ENCODE measurements around the gene GLT1D1.

The GLT1D1 gene

DNA sequence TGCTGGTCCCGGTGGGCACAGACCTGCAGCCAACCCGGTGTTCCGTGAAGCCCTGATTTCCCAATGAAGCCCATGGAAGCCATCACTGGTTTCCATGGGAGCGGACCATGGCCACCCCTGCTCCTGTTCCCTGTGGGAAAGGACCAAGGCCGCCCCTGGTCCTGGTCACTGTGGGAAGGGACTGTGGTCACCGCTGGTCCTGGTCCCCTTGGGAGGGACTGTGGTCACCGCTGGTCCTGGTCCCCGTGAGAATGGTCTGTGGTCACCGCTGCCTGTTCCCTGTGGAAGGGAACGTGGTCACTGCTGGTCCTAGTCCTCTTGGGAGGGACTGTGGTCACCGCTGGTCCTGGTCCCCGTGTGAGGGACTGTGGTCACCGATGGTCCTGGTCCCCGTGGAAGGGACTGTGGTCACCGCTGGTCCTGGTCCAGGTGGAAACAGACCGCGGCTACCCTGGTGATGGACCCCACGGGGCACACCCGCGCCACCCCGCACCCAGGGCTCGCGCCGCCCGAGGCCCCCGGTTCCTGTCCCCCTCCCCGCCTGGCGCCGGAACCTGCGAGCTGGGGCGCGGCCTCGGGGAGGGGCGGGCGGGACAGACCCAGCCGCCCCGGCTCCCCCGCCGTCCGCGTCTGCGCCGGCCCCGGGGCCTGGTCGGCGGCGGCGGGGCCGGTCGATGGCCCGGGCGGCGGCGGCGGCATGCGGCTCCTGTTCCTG is at the start of gene GLT1D1:
Gene GLT1D1, plus strand, starts transcription at position 594 of the 715 bp plus-strand sequence. Its CDS starts 104 bp downstream, at position 698.
- TF ChIP-seq TAF1 (IDR thresholded peaks at IDR 0.05; ENCODE audit: low read depth) (no peak), FOXM1 (IDR thresholded peaks at IDR 0.05; ENCODE audit: borderline replicate concordance, low read depth) (no peak), EP300 (IDR thresholded peaks at IDR 0.05; ENCODE audit: borderline replicate concordance) (no peak), CEBPB (IDR thresholded peaks at IDR 0.05) (no peak), NFIC (IDR thresholded peaks at IDR 0.05) (no peak), YY1 (IDR thresholded peaks at IDR 0.05; ENCODE audit: low read depth) (no peak), EGR1 (IDR thresholded peaks at IDR 0.05) (no peak), RAD21 (IDR thresholded peaks at IDR 0.05; ENCODE audit: low read depth) (no peak)
- TF ChIP-seq, protein P1, sequence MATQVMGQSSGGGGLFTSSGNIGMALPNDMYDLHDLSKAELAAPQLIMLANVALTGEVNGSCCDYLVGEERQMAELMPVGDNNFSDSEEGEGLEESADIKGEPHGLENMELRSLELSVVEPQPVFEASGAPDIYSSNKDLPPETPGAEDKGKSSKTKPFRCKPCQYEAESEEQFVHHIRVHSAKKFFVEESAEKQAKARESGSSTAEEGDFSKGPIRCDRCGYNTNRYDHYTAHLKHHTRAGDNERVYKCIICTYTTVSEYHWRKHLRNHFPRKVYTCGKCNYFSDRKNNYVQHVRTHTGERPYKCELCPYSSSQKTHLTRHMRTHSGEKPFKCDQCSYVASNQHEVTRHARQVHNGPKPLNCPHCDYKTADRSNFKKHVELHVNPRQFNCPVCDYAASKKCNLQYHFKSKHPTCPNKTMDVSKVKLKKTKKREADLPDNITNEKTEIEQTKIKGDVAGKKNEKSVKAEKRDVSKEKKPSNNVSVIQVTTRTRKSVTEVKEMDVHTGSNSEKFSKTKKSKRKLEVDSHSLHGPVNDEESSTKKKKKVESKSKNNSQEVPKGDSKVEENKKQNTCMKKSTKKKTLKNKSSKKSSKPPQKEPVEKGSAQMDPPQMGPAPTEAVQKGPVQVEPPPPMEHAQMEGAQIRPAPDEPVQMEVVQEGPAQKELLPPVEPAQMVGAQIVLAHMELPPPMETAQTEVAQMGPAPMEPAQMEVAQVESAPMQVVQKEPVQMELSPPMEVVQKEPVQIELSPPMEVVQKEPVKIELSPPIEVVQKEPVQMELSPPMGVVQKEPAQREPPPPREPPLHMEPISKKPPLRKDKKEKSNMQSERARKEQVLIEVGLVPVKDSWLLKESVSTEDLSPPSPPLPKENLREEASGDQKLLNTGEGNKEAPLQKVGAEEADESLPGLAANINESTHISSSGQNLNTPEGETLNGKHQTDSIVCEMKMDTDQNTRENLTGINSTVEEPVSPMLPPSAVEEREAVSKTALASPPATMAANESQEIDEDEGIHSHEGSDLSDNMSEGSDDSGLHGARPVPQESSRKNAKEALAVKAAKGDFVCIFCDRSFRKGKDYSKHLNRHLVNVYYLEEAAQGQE (IDR thresholded peaks at IDR 0.05; ENCODE audit: low read depth): no peak

DNA sequence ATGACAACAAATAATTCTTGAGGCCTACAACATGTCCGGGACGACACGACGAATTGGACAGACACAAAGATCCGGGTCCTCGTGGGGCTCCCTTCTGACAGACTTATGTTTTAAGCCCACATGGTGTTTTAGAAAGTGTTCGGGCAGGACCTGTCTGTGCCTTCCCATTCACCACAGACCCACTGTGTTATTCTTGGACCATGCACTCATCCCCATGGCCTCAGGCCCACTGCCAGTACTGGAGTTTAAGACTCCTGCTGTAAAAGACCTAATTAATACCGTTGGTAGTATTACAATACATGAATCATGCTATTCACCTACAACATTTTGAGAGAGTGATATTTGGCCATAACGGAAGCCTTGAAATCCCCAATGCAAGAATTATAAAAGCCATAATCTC is 49.5 kb upstream of the GLT1D1 start:
- TF ChIP-seq TAF1 (IDR thresholded peaks at IDR 0.05; ENCODE audit: low read depth) (no peak), FOXM1 (IDR thresholded peaks at IDR 0.05; ENCODE audit: borderline replicate concordance, low read depth) (no peak), TEAD4 (IDR thresholded peaks at IDR 0.05) (no peak), CEBPB (IDR thresholded peaks at IDR 0.05) (no peak), CREB1 (IDR thresholded peaks at IDR 0.05; ENCODE audit: low read depth) (no peak), NFIC (IDR thresholded peaks at IDR 0.05) (no peak), EGR1 (IDR thresholded peaks at IDR 0.05) (no peak), YY1 (IDR thresholded peaks at IDR 0.05; ENCODE audit: low read depth) (no peak), ZBTB7A (IDR thresholded peaks at IDR 0.05; ENCODE audit: low read depth) (no peak), RAD21 (IDR thresholded peaks at IDR 0.05; ENCODE audit: low read depth) (no peak), EP300 (IDR thresholded peaks at IDR 0.05; ENCODE audit: borderline replicate concordance) (no peak), TCF12 (IDR thresholded peaks at IDR 0.05; ENCODE audit: low read depth) (no peak)
- TF ChIP-seq, protein P2, sequence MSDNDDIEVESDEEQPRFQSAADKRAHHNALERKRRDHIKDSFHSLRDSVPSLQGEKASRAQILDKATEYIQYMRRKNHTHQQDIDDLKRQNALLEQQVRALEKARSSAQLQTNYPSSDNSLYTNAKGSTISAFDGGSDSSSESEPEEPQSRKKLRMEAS (IDR thresholded peaks at IDR 0.05): no peak
- TF ChIP-seq, protein P3, sequence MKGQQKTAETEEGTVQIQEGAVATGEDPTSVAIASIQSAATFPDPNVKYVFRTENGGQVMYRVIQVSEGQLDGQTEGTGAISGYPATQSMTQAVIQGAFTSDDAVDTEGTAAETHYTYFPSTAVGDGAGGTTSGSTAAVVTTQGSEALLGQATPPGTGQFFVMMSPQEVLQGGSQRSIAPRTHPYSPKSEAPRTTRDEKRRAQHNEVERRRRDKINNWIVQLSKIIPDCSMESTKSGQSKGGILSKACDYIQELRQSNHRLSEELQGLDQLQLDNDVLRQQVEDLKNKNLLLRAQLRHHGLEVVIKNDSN (IDR thresholded peaks at IDR 0.05): no peak
- TF ChIP-seq, protein P1 (IDR thresholded peaks at IDR 0.05; ENCODE audit: low read depth): no peak

DNA sequence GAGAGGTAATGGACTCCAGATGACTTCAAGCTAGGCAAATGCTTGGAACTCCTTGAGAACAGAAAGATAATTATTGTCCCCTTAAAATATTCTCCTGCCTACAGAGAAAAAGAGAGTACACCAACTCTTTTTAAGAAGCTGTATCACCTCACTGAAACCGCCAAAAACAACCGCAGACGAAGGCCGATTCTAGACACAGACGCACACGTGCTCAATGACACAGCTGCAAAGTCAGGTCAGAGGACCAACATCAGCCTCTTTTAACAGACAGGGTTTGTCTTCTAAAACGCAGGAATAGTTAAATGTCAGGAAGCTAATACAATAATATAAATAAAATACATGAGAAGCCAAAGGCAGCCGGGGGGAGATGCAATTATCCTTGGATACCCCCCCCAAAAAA is 48.5 kb upstream of the GLT1D1 start:
- TF ChIP-seq, protein P2 (IDR thresholded peaks at IDR 0.05): no peak
- TF ChIP-seq FOXM1 (IDR thresholded peaks at IDR 0.05; ENCODE audit: borderline replicate concordance, low read depth) (no peak), EP300 (IDR thresholded peaks at IDR 0.05; ENCODE audit: borderline replicate concordance) (no peak), NFIC (IDR thresholded peaks at IDR 0.05) (no peak), CREB1 (IDR thresholded peaks at IDR 0.05; ENCODE audit: low read depth) (no peak), CEBPB (IDR thresholded peaks at IDR 0.05) (no peak), TEAD4 (IDR thresholded peaks at IDR 0.05) (no peak), EGR1 (IDR thresholded peaks at IDR 0.05) (no peak), ZBTB7A (IDR thresholded peaks at IDR 0.05; ENCODE audit: low read depth) (no peak), YY1 (IDR thresholded peaks at IDR 0.05; ENCODE audit: low read depth) (no peak), TAF1 (IDR thresholded peaks at IDR 0.05; ENCODE audit: low read depth) (no peak), TCF12 (IDR thresholded peaks at IDR 0.05; ENCODE audit: low read depth) (no peak), RAD21 (IDR thresholded peaks at IDR 0.05; ENCODE audit: low read depth) (no peak)
- TF ChIP-seq, protein P1 (IDR thresholded peaks at IDR 0.05; ENCODE audit: low read depth): no peak
- TF ChIP-seq, protein P3 (IDR thresholded peaks at IDR 0.05): no peak

DNA sequence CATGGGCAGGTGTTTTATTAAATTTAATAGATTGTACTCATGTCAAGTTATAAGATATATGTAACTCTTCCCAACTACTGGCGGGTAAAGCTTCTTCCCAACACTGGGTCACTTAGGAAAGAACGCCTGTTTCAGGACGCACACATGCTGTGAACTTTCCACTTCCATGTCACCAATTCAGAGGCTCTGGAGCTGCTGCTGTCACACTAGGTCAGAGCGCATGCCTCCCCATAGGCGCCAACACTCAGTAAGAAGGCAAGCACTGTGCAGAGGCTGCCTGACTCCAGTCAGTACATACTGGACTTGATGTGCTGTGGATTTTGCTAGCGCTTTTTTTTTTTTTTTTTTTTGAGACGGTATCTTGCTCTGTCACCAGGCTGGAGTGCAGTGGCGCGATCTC is 46.7 kb upstream of the GLT1D1 start:
- TF ChIP-seq FOXM1 (IDR thresholded peaks at IDR 0.05; ENCODE audit: borderline replicate concordance, low read depth) (no peak), CREB1 (IDR thresholded peaks at IDR 0.05; ENCODE audit: low read depth) (no peak), ZBTB7A (IDR thresholded peaks at IDR 0.05; ENCODE audit: low read depth) (no peak), EGR1 (IDR thresholded peaks at IDR 0.05) (no peak)
- TF ChIP-seq, protein P2 (IDR thresholded peaks at IDR 0.05): no peak
